B cell (primary cell): ENCODE data around the gene DVL1. TPM values are rescaled to one million over a fixed set of nuclear protein-coding genes. Genes with fewer than 3 reads are reported as not detected.

Experiments used
- ATAC-seq: fragments of 200-7000 bp; cut with Tn5 transposase; one replicate; pipeline ENCODE4 v1.10.0; 2021; ENCODE audit warnings: low read depth, mild to moderate bottlenecking, moderate number of reproducible peaks, moderate library complexity
- CTCF ChIA-PET: fragments of 350-600 bp; sonication (Branson Sonifier 250); formaldehyde crosslinking; loops from one replicate; lab custom pipeline; 2021; ENCODE audit warnings: antibody characterized with exemption, inconsistent platforms; lab: Charles Lee
- POLR2A ChIA-PET: fragments of 350-600 bp; sonication (Branson Sonifier 250); formaldehyde crosslinking; loops from one replicate; lab custom pipeline; 2021; ENCODE audit warnings: antibody characterized with exemption; lab: Charles Lee
- DNase-seq: peaks from one replicate; pipeline ENCODE4 v3.0.0; 2013
- H2AFZ ChIP-seq: 2 replicates; pipeline ENCODE4 v1.6.1; 2012; ENCODE audit warnings: mild to moderate bottlenecking, low read depth, low read length; ENCODE audit not compliant: insufficient read depth, poor library complexity, severe bottlenecking
- H3K27ac ChIP-seq, 2 donors: 1 replicate in 1 of 2; 2 replicates in 1 of 2; pipeline ENCODE4 v1.5.1; 2012 to 2013; ENCODE audit warnings: low read length in 2 of 2, mild to moderate bottlenecking in 2 of 2, moderate library complexity in 1 of 2
- H3K27me3 ChIP-seq, 4 experiments: fragments of 200-600 bp in 1 of 4; sonication (generic) in 1 of 4; replicated peaks in 1 of 4; 1 replicate in 2 of 4; 2 replicates in 2 of 4; pipeline versions ENCODE4 v1.6.1 to v1.7.0; 2013 to 2016; ENCODE audit warnings: low read length in 3 of 4, mild to moderate bottlenecking in 2 of 4, mixed read lengths in 1 of 4, moderate library complexity in 1 of 4; ENCODE audit not compliant: insufficient read depth in 4 of 4, control insufficient read depth in 3 of 4; ENCODE audit errors: control extremely low read depth in 1 of 4
- H3K36me3 ChIP-seq, 2 experiments: replicated peaks in 1 of 2; 1 replicate in 1 of 2; 2 replicates in 1 of 2; pipeline versions ENCODE4 v1.6.1 to v1.7.1; 2013; ENCODE audit warnings: low read length in 1 of 2; ENCODE audit not compliant: insufficient read depth in 2 of 2, control insufficient read depth in 1 of 2; ENCODE audit errors: control extremely low read depth in 1 of 2, extremely low read depth in 1 of 2
- H3K4me1 ChIP-seq, 2 donors: fragments of 200-600 bp in 1 of 2; sonication (generic) in 1 of 2; 1 replicate in 1 of 2; 2 replicates in 1 of 2; pipeline versions ENCODE4 v1.5.1 to v1.6.1; 2013 to 2017; ENCODE audit warnings: low read length in 2 of 2; ENCODE audit not compliant: control insufficient read depth in 2 of 2, insufficient read depth in 2 of 2
- H3K4me2 ChIP-seq: replicated peaks from 2 replicates; pipeline ENCODE3; 2012; ENCODE audit warnings: mild to moderate bottlenecking, low read depth, low read length; ENCODE audit not compliant: poor library complexity, severe bottlenecking
- H3K4me3 ChIP-seq, 5 experiments: fragments of 200-600 bp in 1 of 5; sonication (generic) in 1 of 5; 1 replicate in 3 of 5; 2 replicates in 2 of 5; pipeline versions ENCODE4 v1.5.1 to v1.7.0; 2011 to 2016; ENCODE audit warnings: low read length in 4 of 5, mild to moderate bottlenecking in 4 of 5, low read depth in 2 of 5, control low read depth in 1 of 5, moderate library complexity in 1 of 5; ENCODE audit not compliant: insufficient read depth in 1 of 5; ENCODE audit errors: control extremely low read depth in 1 of 5, extremely low read depth in 1 of 5
- H3K79me2 ChIP-seq: fragments of 200-600 bp; sonication (generic); one replicate; pipeline ENCODE4 v1.6.0; 2016; ENCODE audit warnings: low read length; ENCODE audit not compliant: control insufficient read depth, insufficient read depth
- H3K9ac ChIP-seq: fragments of 200-600 bp; sonication (generic); 2 replicates; pipeline ENCODE4 v1.6.1; 2017; ENCODE audit warnings: mild to moderate bottlenecking, low read length, moderate library complexity
- H3K9me3 ChIP-seq, 3 donors: one replicate each; pipeline versions ENCODE4 v1.6.1 to v1.7.1; 2013; ENCODE audit warnings: low read length in 2 of 3; ENCODE audit not compliant: control insufficient read depth in 2 of 3, insufficient read depth in 1 of 3; ENCODE audit errors: control extremely low read depth in 1 of 3
- H4K20me1 ChIP-seq: 2 replicates; pipeline ENCODE4 v1.6.0; 2012; ENCODE audit warnings: mild to moderate bottlenecking, low read length; ENCODE audit not compliant: insufficient read depth, control insufficient read depth, poor library complexity, severe bottlenecking
- H3K27ac Mint-ChIP-seq: one replicate; pipeline ENCODE4 v1.8.0; 2021; ENCODE audit warnings: mixed read lengths
- H3K27me3 Mint-ChIP-seq: one replicate; pipeline ENCODE4 v1.8.0; 2021; ENCODE audit warnings: mixed read lengths
- H3K4me1 Mint-ChIP-seq: one replicate; pipeline ENCODE4 v1.8.0; 2021; ENCODE audit warnings: mixed read lengths
- H3K4me3 Mint-ChIP-seq: one replicate; pipeline ENCODE4 v1.8.0; 2021; ENCODE audit warnings: mixed read lengths
- H3K9me3 Mint-ChIP-seq: one replicate; pipeline ENCODE4 v1.8.0; 2022; ENCODE audit warnings: mixed read lengths; ENCODE audit not compliant: insufficient read depth
- EZH2 ChIP-seq: IDR thresholded peaks from 2 replicates; pipeline ENCODE4 v1.6.1; 2012; ENCODE audit warnings: borderline replicate concordance, low read depth, mild to moderate bottlenecking, moderate library complexity, low read length; ENCODE audit not compliant: insufficient read depth, poor library complexity, severe bottlenecking
- WGBS: methylation state at CpG from one replicate; pipeline ENCODE4 v1.1.5; 2013; ENCODE audit warnings: missing lambda C conversion rate; ENCODE audit not compliant: insufficient coverage; 5-methylcytosine and 5-hydroxymethylcytosine counted together
- intact Hi-C: fragments of 100-400 bp; cut with micrococcal nuclease; formaldehyde crosslinking; loops from one replicate; pipeline ENCODE4 v1.10.0; 2022
- polyA plus RNA-seq: library from polyadenylated mRNA; depleted of rRNA; stranded (reverse); fragments of >200 nt; gene quantifications from 2 replicates; pipeline ENCODE4 v1.2.3, GENCODE V29; 2012
- total RNA-seq, 2 donors: library from RNA; stranded (reverse); fragments of 120-200 nt in 1 of 2; gene quantifications; 1 replicate in 1 of 2; 2 replicates in 1 of 2; pipeline versions ENCODE4 v1.2.3 to v1.2.4, GENCODE V29; 2013 to 2022
- TF ChIP-seq, protein P1 (sequence below): fragments of 200-600 bp; IDR thresholded peaks from one replicate; pipeline ENCODE4 v1.8.0; 2022; ENCODE audit warnings: antibody characterized with exemption, mild to moderate bottlenecking

Gene DVL1
- total and polyA plus RNA-seq, 2 donors (not counting 1 experiment from before 2014, with no cell fraction given): 46.1 to 53.5 TPM

- Histone ChIP-seq H3K4me2 (no peak overlapping the region), H3K4me3 (no peak overlapping the region), H4K20me1 (no peaks in the 10 kb centered on the region), H3K36me3 (no peaks in the 10 kb centered on the region), H3K27ac (no peak overlapping the region), H3K9me3 (peaks cover 0 to 18% (median 0%) of the 10 kb centered on the region in 3 donors), H3K79me2 (no peaks in the 10 kb centered on the region), H2AFZ (no peak overlapping the region), H3K9ac (no peak overlapping the region), H3K27me3 (peaks cover 0 to 42% (median 10%) of the 10 kb centered on the region in 4 experiments), H3K4me1 (peaks cover 11 to 14% of the 10 kb centered on the region in 2 donors)
- intact Hi-C loops: no loop called here
- ChIA-PET POLR2A (interaction anchor here (0.5 kb wide), 1 partner anchor 97 kb away, joined by 3 read pairs; no protein-coding TSS in a partner anchor), CTCF (no interaction called here)
- Mint-ChIP-seq H3K4me1 (peaks cover 8% of the 10 kb centered on the region), H3K9me3 (no peaks in the 10 kb centered on the region), H3K27ac (no peak overlapping the region), H3K4me3 (no peak overlapping the region), H3K27me3 (peaks cover 20% of the 10 kb centered on the region)
- TF ChIP-seq, protein P1, sequence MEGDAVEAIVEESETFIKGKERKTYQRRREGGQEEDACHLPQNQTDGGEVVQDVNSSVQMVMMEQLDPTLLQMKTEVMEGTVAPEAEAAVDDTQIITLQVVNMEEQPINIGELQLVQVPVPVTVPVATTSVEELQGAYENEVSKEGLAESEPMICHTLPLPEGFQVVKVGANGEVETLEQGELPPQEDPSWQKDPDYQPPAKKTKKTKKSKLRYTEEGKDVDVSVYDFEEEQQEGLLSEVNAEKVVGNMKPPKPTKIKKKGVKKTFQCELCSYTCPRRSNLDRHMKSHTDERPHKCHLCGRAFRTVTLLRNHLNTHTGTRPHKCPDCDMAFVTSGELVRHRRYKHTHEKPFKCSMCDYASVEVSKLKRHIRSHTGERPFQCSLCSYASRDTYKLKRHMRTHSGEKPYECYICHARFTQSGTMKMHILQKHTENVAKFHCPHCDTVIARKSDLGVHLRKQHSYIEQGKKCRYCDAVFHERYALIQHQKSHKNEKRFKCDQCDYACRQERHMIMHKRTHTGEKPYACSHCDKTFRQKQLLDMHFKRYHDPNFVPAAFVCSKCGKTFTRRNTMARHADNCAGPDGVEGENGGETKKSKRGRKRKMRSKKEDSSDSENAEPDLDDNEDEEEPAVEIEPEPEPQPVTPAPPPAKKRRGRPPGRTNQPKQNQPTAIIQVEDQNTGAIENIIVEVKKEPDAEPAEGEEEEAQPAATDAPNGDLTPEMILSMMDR: no peak
- no peak for TF ChIP-seq EZH2
- 20% methylated on average over 10 of the region's 13 CpGs for WGBS
- no peak for ATAC-seq
- DNase-seq: no peak
These were observed 12.8 kb upstream of the DVL1 start for GRCh38 chr1:1361982-1362423.

GRCh38 chr1:1361233-1361981 is 12.2 kb upstream of the DVL1 start:
- ATAC-seq: no peak
- Histone ChIP-seq H3K79me2 (no peaks in the 10 kb centered on the region), H3K4me2 (no peak overlapping the region), H2AFZ (no peak overlapping the region), H3K27me3 (peaks cover 0 to 46% (median 13%) of the 10 kb centered on the region in 4 experiments), H4K20me1 (no peaks in the 10 kb centered on the region), H3K9ac (no peak overlapping the region), H3K4me1 (peaks cover 11 to 14% of the 10 kb centered on the region in 2 donors), H3K27ac (no peak overlapping the region), H3K36me3 (no peaks in the 10 kb centered on the region), H3K9me3 (peaks cover 0 to 13% (median 0%) of the 10 kb centered on the region in 3 donors), H3K4me3 (no peak overlapping the region)
- Mint-ChIP-seq H3K27me3 (peaks cover 24% of the 10 kb centered on the region), H3K4me3 (no peak overlapping the region), H3K27ac (no peak overlapping the region), H3K4me1 (peaks cover 8% of the 10 kb centered on the region), H3K9me3 (no peaks in the 10 kb centered on the region)
- intact Hi-C loops: no loop called here
- 82% methylated on average over 27 of the region's 35 CpGs for WGBS
- TF ChIP-seq, protein P1: no peak
- no peak for TF ChIP-seq EZH2
- ChIA-PET POLR2A (interaction anchor here (0.5 kb wide), 1 partner anchor 97 kb away, joined by 3 read pairs; no protein-coding TSS in a partner anchor), CTCF (no interaction called here)
- DNase-seq: no peak
